Skeletal muscle tissue (tissue), 4 donors: ENCODE results near the gene PNO1. TPM values are rescaled to one million over a fixed set of nuclear protein-coding genes. Genes with fewer than 3 reads are reported as not detected.
"Not testable (repeated sequence)": the region's sequence is repeated elsewhere in the genome, so short reads cannot be mapped to it uniquely, and the experiment has no call there.

Source experiments
- H3K27ac ChIP-seq: one replicate; pipeline ENCODE4 v1.7.0; 2013; ENCODE audit warnings: mild to moderate bottlenecking, low read depth, low read length, inconsistent platforms
- H3K27me3 ChIP-seq, 3 donors: one replicate each; pipeline ENCODE4 v1.7.0; 2013; ENCODE audit warnings: low read length in 3 of 3; ENCODE audit not compliant: control insufficient read depth in 3 of 3, insufficient read depth in 3 of 3
- H3K36me3 ChIP-seq, 3 donors: one replicate each; pipeline ENCODE4 v1.7.0; 2013; ENCODE audit warnings: low read length in 3 of 3; ENCODE audit not compliant: control insufficient read depth in 3 of 3, insufficient read depth in 3 of 3
- H3K4me1 ChIP-seq, 3 donors: one replicate each; pipeline ENCODE4 v1.7.0; 2013; ENCODE audit warnings: low read length in 3 of 3, mild to moderate bottlenecking in 3 of 3; ENCODE audit not compliant: control insufficient read depth in 3 of 3, insufficient read depth in 3 of 3
- H3K4me3 ChIP-seq, 3 donors: one replicate each; pipeline ENCODE4 v1.7.0; 2013; ENCODE audit warnings: low read length in 3 of 3
- H3K9ac ChIP-seq, 3 donors: one replicate each; pipeline ENCODE4 v1.7.0; 2013; ENCODE audit warnings: low read length in 3 of 3, mild to moderate bottlenecking in 3 of 3, moderate library complexity in 2 of 3, low read depth in 1 of 3
- H3K9me3 ChIP-seq, 3 donors: one replicate each; pipeline ENCODE4 v1.7.0; 2013; ENCODE audit warnings: low read length in 3 of 3; ENCODE audit not compliant: control insufficient read depth in 3 of 3
- total RNA-seq: library from RNA; depleted of rRNA; stranded (reverse); fragments of >200 nt; gene quantifications from one replicate; pipeline ENCODE4 v1.2.3, GENCODE V29; 2014
- donor health status: Osteomylitis.

Gene PNO1
- total RNA-seq, 1 donor from 2014 or later, result 11.0 TPM

DNA sequence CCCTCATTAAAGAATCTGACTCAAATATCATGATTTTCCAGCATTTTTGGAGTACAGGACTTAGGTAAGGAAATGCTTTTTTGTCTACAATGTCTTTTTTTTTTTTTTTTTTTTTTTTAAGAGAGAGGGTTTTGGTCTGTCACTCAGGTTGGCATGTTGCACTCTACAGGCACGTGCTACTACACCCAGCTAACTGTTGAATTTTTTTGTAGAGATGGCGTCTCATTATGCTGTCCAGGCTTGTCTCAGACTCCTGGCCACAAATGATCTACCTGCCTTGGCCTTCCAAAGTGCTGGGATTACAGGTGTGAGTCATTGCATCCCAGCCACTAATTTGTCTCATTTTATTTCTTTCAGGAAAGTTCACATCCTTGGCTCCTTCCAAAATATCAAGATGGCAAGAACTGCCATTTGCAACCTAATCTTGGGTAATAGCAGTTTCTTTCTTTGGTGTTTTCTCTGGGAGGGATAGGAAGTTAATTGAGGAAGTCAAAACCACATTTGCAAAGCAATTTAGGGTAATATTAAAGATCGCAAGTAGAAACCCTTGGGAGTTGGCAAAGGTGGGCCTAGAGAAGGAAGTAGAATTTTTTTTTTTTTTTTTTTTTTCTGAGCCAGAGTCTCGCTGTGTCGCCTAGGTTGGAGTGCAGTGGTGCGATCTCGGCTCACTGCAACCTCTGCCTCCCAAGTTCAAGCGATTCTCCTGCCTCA lies 15.5 kb downstream of the PNO1 start:
- no peaks in the 10 kb centered on the region for H3K9me3 ChIP-seq
- H3K4me1 ChIP-seq, result no peaks in the 10 kb centered on the region
- H3K4me3 ChIP-seq, result no peak overlapping the region
- no peak overlapping the region for H3K9ac ChIP-seq
- H3K27ac ChIP-seq, result no peak overlapping the region
- H3K36me3 ChIP-seq, result peaks cover 9 to 10% (median 10%) of the 10 kb centered on the region in 3 donors
- no peaks in the 10 kb centered on the region for H3K27me3 ChIP-seq

DNA sequence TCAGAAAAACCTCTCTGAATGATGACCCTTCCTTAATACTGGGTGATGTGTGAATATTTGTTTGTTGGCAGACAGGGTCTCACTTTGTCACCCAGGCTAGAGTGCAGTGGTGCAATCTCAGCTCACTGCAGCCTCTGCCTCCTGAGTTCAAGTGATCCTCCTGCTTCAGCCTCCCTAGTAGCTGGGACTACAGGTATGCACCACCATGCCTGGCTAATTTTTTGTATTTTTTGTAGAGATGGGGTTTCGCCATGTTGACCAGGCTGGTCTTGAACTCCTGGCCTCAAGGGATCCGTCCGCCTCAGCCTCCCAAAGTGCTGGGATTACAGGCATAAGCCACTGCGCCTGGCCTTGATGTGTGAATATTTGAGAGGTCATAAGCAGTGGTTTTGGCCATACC lies 17.5 kb downstream of the PNO1 start:
- H3K9ac ChIP-seq, H3K27ac ChIP-seq, H3K4me3 ChIP-seq, H3K4me1 ChIP-seq, H3K27me3 ChIP-seq, H3K9me3 ChIP-seq: not testable (repeated sequence)
- peaks cover 5 to 13% (median 10%) of the 10 kb centered on the region in 3 donors for H3K36me3 ChIP-seq

DNA sequence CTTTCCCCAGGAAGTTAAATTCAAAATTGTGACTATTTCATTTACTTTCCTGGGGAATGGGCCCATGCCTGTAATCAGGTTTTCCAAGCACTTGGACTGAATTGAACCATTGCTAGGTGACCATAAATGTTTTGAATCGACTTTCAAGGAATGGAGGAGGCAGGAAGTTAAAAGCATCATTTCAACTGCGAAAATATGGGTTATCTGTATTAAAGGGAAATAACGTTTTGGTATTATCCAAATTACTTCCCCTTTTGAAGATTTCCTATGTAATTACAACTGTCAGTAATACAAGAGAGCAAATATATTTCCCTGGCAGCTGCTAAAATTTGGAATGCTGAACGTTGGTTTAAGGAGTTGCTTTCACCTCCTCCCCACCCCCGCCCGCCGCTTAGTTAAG lies 19.0 kb downstream of the PNO1 start:
- H3K9me3 ChIP-seq, result no peaks in the 10 kb centered on the region
- H3K36me3 ChIP-seq, result peaks cover 5 to 14% (median 7%) of the 10 kb centered on the region in 3 donors
- no peak overlapping the region for H3K27ac ChIP-seq
- no peak overlapping the region for H3K4me3 ChIP-seq
- H3K27me3 ChIP-seq, result no peaks in the 10 kb centered on the region
- no peaks in the 10 kb centered on the region for H3K4me1 ChIP-seq
- no peak overlapping the region for H3K9ac ChIP-seq

DNA sequence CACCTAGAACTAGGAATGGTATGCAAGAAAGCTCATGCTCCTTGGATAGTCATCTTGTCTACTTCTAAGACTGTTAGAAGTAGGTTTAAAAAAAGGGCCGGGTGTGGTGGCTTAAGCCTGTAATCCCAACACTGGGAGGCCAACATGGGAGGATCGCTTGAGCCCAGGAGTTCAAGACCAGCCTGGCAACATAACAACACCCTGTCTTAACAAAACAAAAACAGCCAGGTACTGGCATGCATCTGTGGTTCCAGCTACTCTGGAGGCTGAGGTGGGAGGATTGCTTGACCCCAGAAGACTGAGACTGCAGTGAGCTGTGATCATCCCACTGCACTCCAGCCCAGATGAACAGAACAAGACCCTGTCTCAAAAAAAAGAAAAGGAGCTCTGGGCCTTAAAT lies 19.9 kb downstream of the PNO1 start:
- peaks cover 2 to 12% (median 5%) of the 10 kb centered on the region in 3 donors for H3K36me3 ChIP-seq
- H3K9ac ChIP-seq, result no peak overlapping the region
- no peaks in the 10 kb centered on the region for H3K9me3 ChIP-seq
- H3K4me3 ChIP-seq, result no peak overlapping the region
- no peaks in the 10 kb centered on the region for H3K4me1 ChIP-seq
- no peak overlapping the region for H3K27ac ChIP-seq
- H3K27me3 ChIP-seq, result no peaks in the 10 kb centered on the region

DNA sequence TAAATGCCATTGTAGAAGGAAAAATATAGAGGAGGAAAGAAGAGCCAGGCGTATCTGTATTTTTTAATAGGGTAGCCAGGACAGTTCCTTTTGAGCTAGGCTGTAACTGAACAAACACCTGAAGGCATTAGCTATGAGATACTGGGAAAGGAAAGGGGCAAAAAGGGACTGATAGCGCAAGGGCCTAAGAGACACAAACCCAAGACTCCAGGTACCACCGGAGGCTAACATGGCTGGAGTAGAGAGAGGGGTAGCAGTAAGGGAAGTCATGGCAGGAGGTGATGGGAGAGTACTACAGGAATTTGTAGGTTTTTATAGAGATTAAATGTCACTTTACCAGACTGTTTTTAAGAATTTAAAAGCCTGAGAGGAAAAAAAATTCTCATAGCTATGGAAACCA lies 20.7 kb downstream of the PNO1 start:
- no peaks in the 10 kb centered on the region for H3K27me3 ChIP-seq
- no peaks in the 10 kb centered on the region for H3K4me1 ChIP-seq
- no peak overlapping the region for H3K27ac ChIP-seq
- H3K9ac ChIP-seq, result no peak overlapping the region
- no peak overlapping the region for H3K4me3 ChIP-seq
- peaks cover 2 to 12% (median 5%) of the 10 kb centered on the region in 3 donors for H3K36me3 ChIP-seq
- no peaks in the 10 kb centered on the region for H3K9me3 ChIP-seq

DNA sequence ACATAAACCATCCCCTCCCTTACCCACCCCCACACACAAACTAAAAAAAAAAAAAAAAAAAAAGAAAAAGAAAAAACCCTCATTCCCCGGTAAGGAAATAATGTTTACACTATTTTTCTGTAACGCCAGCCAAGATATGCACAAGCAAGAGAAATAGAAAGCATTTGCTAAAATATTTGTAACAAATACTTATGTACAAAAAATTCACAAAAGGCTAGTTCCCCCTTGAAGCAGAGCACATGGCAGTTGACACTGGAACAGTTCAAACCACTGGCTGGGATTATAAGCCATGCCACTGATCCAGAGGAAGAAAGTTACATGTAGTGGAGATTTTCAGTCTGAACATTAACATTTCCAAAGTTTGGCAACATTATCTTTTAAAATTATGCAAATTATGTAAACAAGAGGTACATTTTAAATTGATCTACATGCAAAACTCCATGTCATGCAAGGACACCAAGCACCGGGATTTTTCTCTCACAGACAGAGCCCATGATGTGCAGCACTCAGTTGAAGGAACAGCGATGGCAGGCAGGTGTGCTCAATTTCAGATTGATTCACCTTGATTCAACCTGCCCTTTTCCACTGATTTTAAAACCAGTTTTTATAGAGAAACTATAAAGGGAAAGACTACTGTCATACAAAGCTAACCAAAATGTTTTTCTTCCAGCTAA lies 21.4 kb downstream of the PNO1 start:
- Histone ChIP-seq H3K4me3 (no peak overlapping the region), H3K27me3 (no peaks in the 10 kb centered on the region), H3K9ac (no peak overlapping the region), H3K9me3 (no peaks in the 10 kb centered on the region), H3K36me3 (peaks cover 1 to 15% (median 2%) of the 10 kb centered on the region in 3 donors), H3K4me1 (no peaks in the 10 kb centered on the region), H3K27ac (no peak overlapping the region)

DNA sequence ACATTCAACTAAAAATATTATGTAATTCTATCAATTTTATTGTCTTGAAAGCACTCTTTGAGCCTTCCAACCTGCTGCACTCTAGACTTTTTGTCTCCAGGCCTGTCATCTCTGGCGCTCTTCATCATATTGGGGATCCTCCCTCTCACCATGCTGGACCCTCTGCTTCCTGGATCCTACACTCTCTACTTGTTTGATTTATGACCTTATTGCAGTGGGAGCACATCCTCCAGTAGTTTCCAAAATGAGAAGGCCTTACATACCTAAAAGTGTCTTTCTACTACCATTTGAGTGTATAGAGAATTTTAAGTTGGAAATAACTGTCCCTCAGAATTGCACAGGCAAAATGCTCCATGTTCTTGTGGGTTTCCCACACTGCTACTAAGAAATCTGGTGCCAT lies 25.2 kb downstream of the PNO1 start:
- no peak overlapping the region for H3K4me3 ChIP-seq
- H3K27me3 ChIP-seq, result no peaks in the 10 kb centered on the region
- no peaks in the 10 kb centered on the region for H3K4me1 ChIP-seq
- H3K27ac ChIP-seq, result no peak overlapping the region
- H3K36me3 ChIP-seq, result peaks cover 2 to 20% (median 3%) of the 10 kb centered on the region in 3 donors
- no peaks in the 10 kb centered on the region for H3K9me3 ChIP-seq
- H3K9ac ChIP-seq, result no peak overlapping the region

DNA sequence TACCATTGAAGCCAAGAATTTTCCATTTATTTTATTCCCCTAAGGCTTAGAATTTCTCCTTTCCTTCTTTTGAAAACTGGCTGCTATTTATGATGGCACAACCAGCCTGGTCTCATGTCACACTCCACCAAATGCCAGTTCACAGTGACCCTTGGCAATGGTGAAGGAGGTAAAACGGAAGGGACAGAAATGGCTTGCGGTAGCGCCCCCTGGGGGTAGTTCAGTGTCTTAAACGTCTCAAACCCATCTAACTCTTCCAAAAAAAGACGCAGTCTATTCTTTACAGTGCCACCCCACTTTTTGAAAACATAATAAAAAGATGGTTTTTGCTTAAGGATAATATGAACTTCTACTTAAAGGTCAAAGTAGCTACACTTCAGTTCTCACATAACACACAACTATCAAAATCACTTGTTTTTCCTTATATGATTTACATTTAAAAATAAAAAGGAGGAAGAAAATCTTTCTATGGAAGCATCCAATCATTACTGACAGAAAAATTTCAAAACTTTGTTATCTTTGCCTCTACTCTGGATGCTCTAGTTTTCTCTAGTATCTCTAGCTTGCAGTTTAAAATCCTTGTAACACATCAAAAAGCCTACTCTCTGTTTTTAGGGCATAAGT lies 28.0 kb downstream of the PNO1 start:
- Histone ChIP-seq H3K27ac (no peak overlapping the region), H3K9ac (no peak overlapping the region), H3K27me3 (no peaks in the 10 kb centered on the region), H3K36me3 (peaks cover 1 to 15% (median 3%) of the 10 kb centered on the region in 3 donors), H3K4me1 (no peaks in the 10 kb centered on the region), H3K9me3 (no peaks in the 10 kb centered on the region), H3K4me3 (no peak overlapping the region)

DNA sequence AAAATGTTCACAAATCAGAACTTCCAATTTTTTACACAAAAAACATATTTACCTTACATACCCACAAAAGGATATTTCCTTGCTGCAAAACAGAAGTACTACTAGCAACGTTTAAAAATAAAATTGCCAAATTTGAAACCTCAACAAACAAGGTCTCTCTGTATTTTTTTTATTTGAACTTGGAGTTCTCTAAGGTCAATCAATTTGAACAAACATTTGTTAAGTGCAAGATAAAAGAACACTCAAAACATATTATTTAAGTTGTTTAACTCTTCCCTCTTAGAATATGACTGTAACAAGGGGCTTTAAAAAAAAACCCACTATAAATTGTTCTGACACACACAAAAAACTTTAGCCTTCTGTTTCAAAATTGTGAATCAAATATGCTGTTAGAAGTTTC lies 29.6 kb downstream of the PNO1 start:
- Histone ChIP-seq H3K4me1 (peaks cover 0 to 3% (median 0%) of the 10 kb centered on the region in 3 donors), H3K27me3 (no peaks in the 10 kb centered on the region), H3K9me3 (no peaks in the 10 kb centered on the region), H3K4me3 (no peak overlapping the region), H3K9ac (no peak overlapping the region), H3K36me3 (peaks cover 0 to 11% (median 3%) of the 10 kb centered on the region in 3 donors), H3K27ac (no peak overlapping the region)

DNA sequence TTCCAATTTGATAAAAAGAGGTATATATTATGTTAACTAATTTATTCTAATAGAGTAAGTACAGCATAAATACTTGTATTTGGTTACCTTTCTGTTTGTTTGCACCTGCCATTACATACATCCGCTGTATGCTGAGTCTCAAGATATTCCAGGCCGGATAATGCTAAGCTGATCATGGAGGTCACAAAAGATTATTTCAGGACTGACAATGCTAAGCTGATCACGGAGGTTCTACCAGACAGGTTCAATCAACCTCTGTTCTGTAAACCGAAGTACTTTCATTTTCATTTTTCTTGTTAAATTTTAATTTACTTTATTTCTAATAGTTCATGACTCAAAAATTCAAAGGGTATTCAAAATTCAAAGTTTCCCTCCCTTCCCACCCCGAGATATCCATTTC lies 31.1 kb downstream of the PNO1 start:
- Histone ChIP-seq H3K27ac (no peak overlapping the region), H3K9me3 (no peaks in the 10 kb centered on the region), H3K9ac (no peak overlapping the region), H3K4me1 (peaks cover 0 to 3% (median 0%) of the 10 kb centered on the region in 3 donors), H3K4me3 (no peak overlapping the region), H3K27me3 (no peaks in the 10 kb centered on the region), H3K36me3 (peaks cover 0 to 8% (median 3%) of the 10 kb centered on the region in 3 donors)
